Activated CD8-positive, alpha-beta memory T cell treated with anti-CD3 and anti-CD28 coated beads for 4 hours (primary cell): ENCODE results near the gene MAPK10.
"Not testable (repeated sequence)": the region's sequence is repeated elsewhere in the genome, so short reads cannot be mapped to it uniquely, and the experiment has no call there.

Experiments
- DNase-seq, 2 donors: peaks; one replicate each; pipeline ENCODE4 v3.0.0-alpha.2; 2020; ENCODE audit warnings: low read depth in 2 of 2

Gene MAPK10

GRCh38 chr4:86035688-86036087 lies 324.2 kb downstream of the MAPK10 start:
- DNase-seq = no peak

- no peak for DNase-seq
Measured at GRCh38 chr4:86034616-86035015, 325.2 kb downstream of the MAPK10 start.

GRCh38 chr4:86033171-86033570 lies 326.7 kb downstream of the MAPK10 start:
- no peak for DNase-seq

GRCh38 chr4:86032476-86033022 lies 327.3 kb downstream of the MAPK10 start:
- no peak for DNase-seq

GRCh38 chr4:86031927-86032326 lies 327.9 kb downstream of the MAPK10 start:
- no peak for DNase-seq

- no peak for DNase-seq
Measured at GRCh38 chr4:86026720-86027119, 333.1 kb downstream of the MAPK10 start.

GRCh38 chr4:86021671-86022070 lies 338.2 kb downstream of the MAPK10 start:
- not testable (repeated sequence) for DNase-seq

GRCh38 chr4:86019906-86020305 lies 339.9 kb downstream of the MAPK10 start:
- no peak for DNase-seq

- DNase-seq = no peak
Measured at GRCh38 chr4:86019362-86019761, 340.5 kb downstream of the MAPK10 start.

GRCh38 chr4:86015412-86016350 lies 344.2 kb downstream of the MAPK10 start:
- DNase-seq = no peak

- no peak for DNase-seq
Measured at GRCh38 chr4:86014599-86014998, 345.3 kb downstream of the MAPK10 start.

GRCh38 chr4:86013621-86014020 lies 346.2 kb downstream of the MAPK10 start:
- no peak for DNase-seq

GRCh38 chr4:86011117-86011516 lies 348.7 kb downstream of the MAPK10 start:
- DNase-seq = no peak

- DNase-seq = no peak
Measured at GRCh38 chr4:86007042-86007441, 352.8 kb downstream of the MAPK10 start.

GRCh38 chr4:86006057-86006456 lies 353.8 kb downstream of the MAPK10 start:
- no peak for DNase-seq

- no peak for DNase-seq
Measured at GRCh38 chr4:86004030-86004429, 355.8 kb downstream of the MAPK10 start.

GRCh38 chr4:86001591-86001990 lies 358.3 kb downstream of the MAPK10 start:
- no peak for DNase-seq

- no peak for DNase-seq
Measured at GRCh38 chr4:85995361-85995760, 364.5 kb downstream of the MAPK10 start.

- DNase-seq = no peak
Measured at GRCh38 chr4:85994576-85994975, 365.3 kb downstream of the MAPK10 start.

GRCh38 chr4:85993641-85994040 lies 366.2 kb downstream of the MAPK10 start:
- DNase-seq = no peak

- no peak for DNase-seq
Measured at GRCh38 chr4:85986266-85986665, 373.6 kb downstream of the MAPK10 start.

GRCh38 chr4:85979276-85979675 lies 380.6 kb downstream of the MAPK10 start:
- no peak for DNase-seq

- DNase-seq = no peak
Measured at GRCh38 chr4:85970535-85970934, 389.3 kb downstream of the MAPK10 start.
